IMR-90 (cell line): Measurements from ENCODE around the gene ZNF280B. TPM values are rescaled to one million over a fixed set of nuclear protein-coding genes. Genes with fewer than 3 reads are reported as not detected.

Source experiments
- ATAC-seq: fragments of 200-7000 bp; cut with Tn5 transposase; 2 replicates; pipeline ENCODE4 v1.9.1; 2020; ENCODE audit warnings: low read depth, mild to moderate bottlenecking, moderate library complexity
- BruUV-seq: library from RNA; stranded (reverse); fragments of 400-500 nt; replicated peaks from 2 replicates; lab custom pipeline; 2021; lab: Mats Ljungman, UMichigan
- CTCF ChIA-PET: fragments of 300-600 bp; formaldehyde crosslinking; extraction: SDS; loops from one replicate; lab custom pipeline; 2021; ENCODE audit warnings: antibody characterized with exemption; lab: Yijun Ruan, JAX
- POLR2A ChIA-PET: fragments of 300-600 bp; sonication (Branson Sonifier 250); formaldehyde crosslinking; loops from one replicate; lab custom pipeline; 2022; ENCODE audit warnings: antibody characterized with exemption; ENCODE audit not compliant: unreplicated experiment; lab: Charles Lee
- DNase-seq: peaks from one replicate; pipeline ENCODE4 v3.0.0; 2013
- H2AFZ ChIP-seq: replicated peaks from 2 replicates; pipeline ENCODE3; 2013; ENCODE audit warnings: low read length, mild to moderate bottlenecking; ENCODE audit not compliant: poor library complexity
- H2AK5ac ChIP-seq: 2 replicates; pipeline ENCODE4 v1.6.1; 2013; ENCODE audit warnings: low read depth, low read length, inconsistent platforms
- H2AK9ac ChIP-seq: replicated peaks from 2 replicates; pipeline ENCODE3; 2013; ENCODE audit warnings: mild to moderate bottlenecking, low read depth, low read length, moderate library complexity; ENCODE audit not compliant: poor library complexity
- H2BK120ac ChIP-seq: 2 replicates; pipeline ENCODE4 v1.6.1; 2013; ENCODE audit warnings: low read depth, low read length, inconsistent platforms
- H2BK15ac ChIP-seq: 3 replicates; pipeline ENCODE4 v1.6.1; 2013; ENCODE audit warnings: low read depth, low read length, inconsistent platforms
- H2BK20ac ChIP-seq: 2 replicates; pipeline ENCODE4 v1.6.1; 2013; ENCODE audit warnings: low read depth, mild to moderate bottlenecking, inconsistent platforms, low read length, moderate library complexity
- H2BK5ac ChIP-seq: 2 replicates; pipeline ENCODE4 v1.6.1; 2013; ENCODE audit warnings: mild to moderate bottlenecking, low read depth, low read length, inconsistent platforms; ENCODE audit not compliant: poor library complexity, severe bottlenecking
- H3K14ac ChIP-seq: replicated peaks from 2 replicates; pipeline ENCODE4 v1.6.1; 2013; ENCODE audit warnings: low read depth, low read length, inconsistent platforms
- H3K18ac ChIP-seq: 2 replicates; pipeline ENCODE4 v1.6.1; 2013; ENCODE audit warnings: low read depth, low read length, control low read depth
- H3K23ac ChIP-seq: 2 replicates; pipeline ENCODE4 v1.6.1; 2013; ENCODE audit warnings: low read depth, low read length, inconsistent platforms
- H3K27ac ChIP-seq: 2 replicates; pipeline ENCODE4 v1.5.1; 2013; ENCODE audit warnings: mild to moderate bottlenecking, control low read depth, low read length; ENCODE audit not compliant: insufficient read depth
- H3K27me3 ChIP-seq: 2 replicates; pipeline ENCODE4 v1.6.1; 2013; ENCODE audit warnings: low read length; ENCODE audit not compliant: control insufficient read depth, insufficient read depth
- H3K36me3 ChIP-seq: 2 replicates; pipeline ENCODE4 v1.6.1; 2013; ENCODE audit warnings: low read length, mixed read lengths; ENCODE audit not compliant: control insufficient read depth, insufficient read depth
- H3K4ac ChIP-seq: 2 replicates; pipeline ENCODE4 v1.6.1; 2013; ENCODE audit warnings: low read depth, low read length, inconsistent platforms
- H3K4me1 ChIP-seq: 2 replicates; pipeline ENCODE4 v1.6.1; 2013; ENCODE audit warnings: low read length, mixed read lengths; ENCODE audit not compliant: control insufficient read depth, insufficient read depth
- H3K4me2 ChIP-seq: 2 replicates; pipeline ENCODE4 v1.6.1; 2013; ENCODE audit warnings: low read depth, mild to moderate bottlenecking, control low read depth, low read length, moderate library complexity
- H3K4me3 ChIP-seq: 2 replicates; pipeline ENCODE4 v1.5.1; 2013; ENCODE audit warnings: low read depth, mild to moderate bottlenecking, control low read depth, low read length, moderate library complexity; ENCODE audit not compliant: insufficient read depth
- H3K56ac ChIP-seq: 2 replicates; pipeline ENCODE4 v1.6.1; 2013; ENCODE audit warnings: low read length, inconsistent platforms; ENCODE audit not compliant: insufficient read depth; ENCODE audit errors: extremely low read depth
- H3K79me1 ChIP-seq, 2 experiments: 2 replicates each; pipeline ENCODE4 v1.6.1; 2013; ENCODE audit warnings: low read length in 2 of 2, inconsistent platforms in 1 of 2, low read depth in 1 of 2
- H3K9ac ChIP-seq: 2 replicates; pipeline ENCODE4 v1.6.1; 2013; ENCODE audit warnings: low read depth, low read length, control low read depth
- H3K9me1 ChIP-seq: 2 replicates; pipeline ENCODE4 v1.6.1; 2013; ENCODE audit warnings: low read length, inconsistent platforms; ENCODE audit not compliant: insufficient read depth
- H3K9me3 ChIP-seq: 2 replicates; pipeline ENCODE4 v1.6.1; 2013; ENCODE audit warnings: low read length; ENCODE audit not compliant: control insufficient read depth, insufficient read depth
- H4K20me1 ChIP-seq: 2 replicates; pipeline ENCODE4 v1.6.1; 2013; ENCODE audit warnings: low read length, inconsistent platforms; ENCODE audit not compliant: insufficient read depth
- H4K5ac ChIP-seq: 2 replicates; pipeline ENCODE4 v1.6.1; 2013; ENCODE audit warnings: mild to moderate bottlenecking, low read depth, low read length, control low read depth
- H4K8ac ChIP-seq, 2 experiments: 2 replicates each; pipeline ENCODE4 v1.6.1; 2013; ENCODE audit warnings: low read depth in 2 of 2, low read length in 2 of 2, control low read depth in 1 of 2, inconsistent platforms in 1 of 2
- H4K91ac ChIP-seq: 2 replicates; pipeline ENCODE4 v1.6.1; 2013; ENCODE audit warnings: low read depth, low read length, inconsistent platforms; ENCODE audit not compliant: insufficient read depth
- ELK1 ChIP-seq: fragments of 150-350 bp; IDR thresholded peaks from 2 replicates; pipeline ENCODE4 v1.6.1; 2016; ENCODE audit warnings: low read depth, mild to moderate bottlenecking, low read length, moderate library complexity, borderline replicate concordance
- MAZ ChIP-seq: IDR thresholded peaks from 2 replicates; pipeline ENCODE4 v1.6.1; 2012; ENCODE audit warnings: low read depth, mild to moderate bottlenecking, low read length, improper control_type of control experiment, moderate library complexity, borderline replicate concordance
- POLR2A ChIP-seq: IDR thresholded peaks from 2 replicates; pipeline ENCODE4 v1.6.1; 2012; ENCODE audit warnings: mild to moderate bottlenecking, low read depth, low read length
- RCOR1 ChIP-seq: IDR thresholded peaks from 2 replicates; pipeline ENCODE4 v1.6.1; 2012; ENCODE audit warnings: mild to moderate bottlenecking, low read length, improper control_type of control experiment; ENCODE audit not compliant: insufficient replicate concordance
- WGBS, 2 experiments: methylation state at CpG; one replicate each; pipeline versions ENCODE4 v1.1.5 to v1.1.7; 2013; ENCODE audit warnings: missing lambda C conversion rate in 2 of 2; ENCODE audit not compliant: insufficient read length in 1 of 2; ENCODE audit errors: extremely low coverage in 2 of 2; 5-methylcytosine and 5-hydroxymethylcytosine counted together
- dilution Hi-C: fragments of 300-500 bp; cut with HindIII; formaldehyde crosslinking; loops from one replicate; pipeline ENCODE4 v1.14.3; 2018; ENCODE audit warnings: low sequenced_read_pairs; ENCODE audit not compliant: unreplicated experiment
- in situ Hi-C: fragments of 300-500 bp; cut with MboI; formaldehyde crosslinking; loops from 3 replicates; pipeline ENCODE4 v1.14.3; 2019; ENCODE audit warnings: low sequenced_read_pairs, inconsistent platforms, mixed read lengths
- intact Hi-C: fragments of 100-400 bp; cut with micrococcal nuclease; formaldehyde crosslinking; loops from 2 replicates; pipeline ENCODE4 v1.10.0; 2022
- polyA plus RNA-seq, 3 experiments: library from polyadenylated mRNA; depleted of rRNA; stranded (reverse); fragments of >200 nt; gene quantifications; 2 replicates each; pipeline ENCODE4 v1.2.3, GENCODE V29; 2012; ENCODE audit warnings: low replicate concordance in 1 of 3
- total RNA-seq: library from RNA; depleted of rRNA; stranded (reverse); fragments of >200 nt; gene quantifications from 2 replicates; pipeline ENCODE4 v1.2.3, GENCODE V29; 2012

ZNF280B gene
- total and polyA plus RNA-seq, 2 of the 4 experiments (the other 2 are of a cell fraction): 0.65 to 1.4 TPM

- DNase-seq (no peak), ATAC-seq (no peak)
- H3K9me3 ChIP-seq: no peaks in the 10 kb centered on the region
- H3K27ac ChIP-seq: no peak overlapping the region
- 78% methylated on average over 4 of the region's 9 CpGs; no CpG with 5 or more reads in 1 of the 2 experiments for WGBS, 2 experiments
- H3K18ac ChIP-seq: no peak overlapping the region
- no peak overlapping the region for H2BK5ac ChIP-seq
- no peak overlapping the region for H2BK20ac ChIP-seq
- no peak overlapping the region for H4K5ac ChIP-seq
- in situ Hi-C loops: no loop called here
- H3K36me3 ChIP-seq: no peaks in the 10 kb centered on the region
- ChIA-PET CTCF (no interaction called here), POLR2A (no interaction called here)
- no peak overlapping the region for H3K4ac ChIP-seq
- H3K4me1 ChIP-seq: no peaks in the 10 kb centered on the region
- no peak overlapping the region for H2BK15ac ChIP-seq
- no peak overlapping the region for H2BK120ac ChIP-seq
- no peak overlapping the region for H3K9ac ChIP-seq
- no peaks in the 10 kb centered on the region for H3K79me1 ChIP-seq
- H4K8ac ChIP-seq: no peak overlapping the region
- no peaks in the 10 kb centered on the region for H4K20me1 ChIP-seq
- H3K56ac ChIP-seq: no peak overlapping the region
- intact Hi-C loops: no loop called here
- no peaks in the 10 kb centered on the region; the same call in 1 of the 2 replicates for H3K9me1 ChIP-seq
- dilution Hi-C loops: no loop called here
- no peak overlapping the region for H3K4me2 ChIP-seq
- H3K4me3 ChIP-seq: no peak overlapping the region
- peaks cover 3% of the 10 kb centered on the region for H3K27me3 ChIP-seq
- no peak overlapping the region for H2AK9ac ChIP-seq
- H3K23ac ChIP-seq: no peak overlapping the region
- no peak overlapping the region for H3K14ac ChIP-seq
- no peak overlapping the region for H2AFZ ChIP-seq
- H2AK5ac ChIP-seq: no peak overlapping the region
- BruUV-seq: no TSS peak
- TF ChIP-seq POLR2A (no peak), MAZ (no peak), RCOR1 (no peak), ELK1 (no peak)
- no peak overlapping the region for H4K91ac ChIP-seq
These were observed 47.1 kb upstream of the ZNF280B start for GRCh38 chr22:22555596-22555995.
